ENCODE data around the gene CYP2A7.
"Not testable (repeated sequence)": the region's sequence is repeated elsewhere in the genome, so short reads cannot be mapped to it uniquely, and the experiment has no call there.

Gene CYP2A7

DNA sequence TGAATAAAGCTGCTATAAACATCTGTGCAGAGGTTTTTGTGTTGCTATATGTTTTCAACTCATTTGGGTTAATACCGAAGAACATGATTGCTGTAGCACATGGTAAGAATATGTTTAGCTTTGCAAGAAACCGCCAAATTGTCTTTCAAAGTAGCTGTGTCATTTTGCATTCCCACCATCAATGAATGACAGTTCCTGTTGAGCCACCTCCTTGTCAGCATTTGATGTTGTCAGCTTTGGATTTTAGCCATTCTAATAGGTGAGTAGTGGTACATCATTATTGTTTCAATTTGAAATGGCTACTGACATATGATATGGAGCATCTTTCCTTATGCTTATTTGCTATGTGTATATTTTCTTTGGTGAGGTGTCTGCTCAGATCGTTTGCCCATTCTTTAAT lies 40.0 kb downstream of the CYP2A7 start:
- DNase-seq = not testable (repeated sequence)

DNA sequence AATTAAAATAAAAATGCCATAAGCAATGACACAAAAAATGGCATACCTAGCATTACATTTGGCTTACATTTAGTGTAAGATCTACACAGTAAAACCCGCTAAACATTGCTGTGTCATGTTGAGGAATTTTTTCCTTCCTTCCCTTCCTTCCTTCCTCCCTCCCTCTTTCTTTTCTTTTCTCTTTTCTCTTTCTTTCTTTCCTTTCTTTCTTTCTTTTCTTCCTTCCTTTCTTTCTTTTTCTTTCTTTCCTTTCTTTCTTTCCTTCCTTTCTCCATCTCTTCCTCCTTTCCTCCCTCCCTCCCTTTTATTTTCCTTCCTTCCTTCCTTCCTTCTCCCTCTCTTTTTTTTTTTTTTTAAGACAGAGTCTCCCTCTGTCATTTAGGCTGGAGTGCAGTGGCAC lies 43.6 kb downstream of the CYP2A7 start:
- DNase-seq = not testable (repeated sequence)

DNA sequence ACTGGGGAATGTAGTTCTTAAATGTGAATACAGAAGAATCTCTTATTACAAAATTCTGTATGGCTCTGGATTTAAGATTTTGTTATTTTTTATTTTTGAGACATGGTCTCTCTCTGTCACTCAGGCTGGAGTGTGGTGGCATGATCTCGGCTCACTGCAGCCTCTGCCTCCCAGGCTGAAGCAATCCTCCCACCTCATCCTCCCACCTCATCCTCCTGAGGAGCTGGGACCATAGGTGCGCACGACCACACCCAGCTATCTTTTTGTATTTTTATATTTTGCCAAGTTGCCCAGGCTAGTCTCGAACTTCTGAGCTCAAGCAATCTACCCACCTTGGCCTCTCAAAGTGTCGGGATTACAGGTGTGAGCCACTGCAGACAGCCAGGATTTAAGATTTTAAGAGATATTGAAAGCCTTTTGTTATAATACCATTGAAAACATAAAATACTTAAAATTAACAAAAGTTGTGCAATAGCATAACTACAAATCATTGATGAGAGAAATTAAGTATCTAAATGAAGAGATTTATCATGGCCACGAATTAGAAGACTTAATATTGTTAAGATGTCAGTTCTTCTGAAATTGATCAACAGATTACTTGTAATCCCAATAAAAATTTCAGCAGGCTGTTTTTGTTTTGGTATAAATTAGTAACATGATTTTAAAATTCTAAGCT lies 45.1 kb downstream of the CYP2A7 start:
- no peak for DNase-seq

DNA sequence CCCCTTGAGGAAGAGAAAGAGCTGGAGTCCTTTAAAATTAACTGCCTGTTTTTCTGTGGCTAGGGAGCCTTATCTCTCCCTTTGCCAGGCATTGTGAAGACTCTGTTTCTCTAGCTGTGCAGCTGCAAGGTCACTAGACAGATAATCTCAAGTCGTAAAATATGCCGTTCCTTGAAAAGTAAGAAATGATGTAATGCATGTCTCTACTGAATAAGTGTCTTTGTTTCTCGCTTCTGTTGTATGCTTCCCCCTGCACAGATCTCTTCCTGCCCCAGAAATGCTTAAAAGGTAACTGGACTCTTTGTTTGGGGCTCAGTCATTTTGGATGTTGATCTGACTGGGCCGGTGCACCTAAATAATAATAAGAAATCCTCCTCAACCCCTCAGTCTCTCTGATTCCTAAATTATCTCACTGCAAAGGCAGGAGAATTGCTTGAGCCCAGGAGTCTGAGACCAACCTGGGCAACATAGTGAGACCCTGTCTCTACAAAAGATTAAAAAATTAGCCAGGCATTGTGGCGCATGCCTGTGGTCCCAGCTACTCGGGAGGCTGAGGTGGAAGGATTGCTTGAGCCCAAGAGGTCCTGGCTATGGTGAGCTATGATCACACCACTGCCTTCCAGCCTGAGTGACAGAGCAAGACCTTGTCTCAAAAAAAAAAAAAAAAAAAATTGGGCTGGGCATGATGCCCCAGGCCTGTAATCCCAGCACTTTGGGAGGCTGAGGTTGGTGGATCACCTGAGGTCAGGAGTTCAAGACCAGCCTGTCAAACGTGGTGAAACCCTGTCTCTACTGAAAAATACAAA lies 48.1 kb downstream of the CYP2A7 start:
- DNase-seq = not testable (repeated sequence)

DNA sequence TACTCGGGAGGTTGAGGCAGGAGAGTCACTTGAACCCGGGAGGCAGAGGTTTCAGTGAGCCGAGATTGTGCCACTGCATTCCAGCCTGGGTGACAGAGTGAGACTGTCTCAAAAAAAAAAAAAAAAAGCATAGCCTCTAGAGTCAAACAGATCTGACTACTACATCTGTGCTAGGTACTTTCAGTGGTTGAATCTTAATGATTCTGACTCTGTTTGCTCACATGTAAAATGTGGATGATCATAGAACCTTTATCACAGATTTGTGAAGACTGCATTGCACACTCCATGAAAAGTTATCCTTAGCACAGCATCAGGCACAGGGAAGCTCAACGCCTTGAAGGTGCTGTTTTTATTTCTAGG lies 49.6 kb downstream of the CYP2A7 start:
- not testable (repeated sequence) for DNase-seq

DNA sequence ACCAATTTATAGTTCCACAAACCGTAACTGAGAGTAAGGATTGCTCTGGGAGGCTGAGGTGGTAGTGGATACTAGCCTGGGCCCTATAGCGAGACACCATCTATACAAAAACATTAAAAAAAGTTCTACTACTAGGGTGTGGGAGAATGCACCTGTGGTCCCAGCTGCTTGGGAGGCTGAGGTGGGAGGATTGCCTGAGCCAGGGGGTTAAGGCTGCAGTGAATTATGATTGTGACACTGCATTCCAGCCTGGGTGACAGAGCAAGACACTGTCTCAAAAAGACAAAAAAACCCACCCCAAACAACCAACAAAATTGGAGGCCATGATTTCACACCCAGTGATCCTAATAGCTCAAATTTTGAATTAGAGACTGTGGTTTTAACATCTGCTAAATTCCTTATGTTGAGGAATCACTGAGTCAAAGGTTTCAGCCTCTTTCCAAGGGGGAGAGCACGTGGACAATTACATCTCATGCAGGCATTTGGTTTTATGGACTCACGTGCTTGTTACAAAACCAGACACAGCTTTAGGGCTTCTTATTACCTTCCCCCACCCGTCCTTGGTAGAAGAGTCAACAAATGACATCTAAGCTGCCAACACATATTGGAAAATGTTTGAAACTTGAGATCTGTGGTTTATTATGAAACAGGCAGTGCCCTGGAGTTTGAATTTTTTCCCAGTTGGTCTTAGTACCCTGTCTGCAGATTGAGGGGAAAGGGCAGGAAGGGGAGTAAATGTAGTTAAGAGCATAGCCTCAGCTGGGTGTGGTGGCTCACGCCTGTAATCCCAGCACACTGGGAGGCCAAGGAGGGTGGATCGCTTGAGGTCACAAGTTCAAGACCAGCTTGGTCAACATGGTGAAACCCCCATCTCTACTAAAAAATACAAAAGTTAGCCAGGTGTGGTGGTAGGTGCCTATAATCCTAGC lies 50.3 kb downstream of the CYP2A7 start:
- no peak for DNase-seq

DNA sequence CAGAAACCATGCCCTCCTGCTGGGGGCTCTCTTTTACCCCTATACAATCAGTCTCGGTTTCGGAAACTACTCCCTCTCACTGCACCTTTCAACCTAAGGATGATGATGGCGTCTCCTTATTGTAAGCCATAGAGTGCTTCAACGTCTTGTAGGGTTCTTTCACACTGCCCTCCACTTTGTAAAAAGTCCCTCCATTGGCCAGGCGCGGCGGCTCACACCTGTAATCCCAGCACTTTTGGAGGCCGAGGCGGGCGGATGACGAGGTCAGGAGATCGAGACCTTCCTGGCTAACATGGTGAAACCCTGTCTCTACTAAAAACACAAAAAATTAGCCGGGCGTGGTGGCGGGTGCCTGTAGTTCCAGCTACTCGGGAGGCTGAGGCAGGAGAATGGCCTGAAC lies 51.3 kb downstream of the CYP2A7 start:
- not testable (repeated sequence) for DNase-seq

DNA sequence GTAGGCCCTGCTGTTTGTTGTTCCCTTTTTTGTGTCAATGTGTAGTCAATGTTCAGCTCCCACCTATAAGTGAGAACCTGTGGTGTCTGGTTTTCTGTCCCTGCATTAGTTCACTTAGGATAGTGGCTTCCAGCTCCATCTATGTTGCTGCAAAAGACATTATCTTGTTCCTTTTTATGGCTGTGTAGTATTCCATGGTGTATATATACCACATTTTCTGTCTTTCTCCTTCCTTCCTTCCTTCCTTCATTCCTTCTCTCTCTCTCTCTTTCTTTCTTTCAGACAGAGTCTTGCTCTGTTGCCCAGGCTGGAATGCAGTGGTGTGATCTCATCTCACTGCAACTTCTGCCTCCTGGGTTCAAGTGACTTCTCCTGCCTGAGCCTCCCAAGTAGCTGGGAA lies 52.8 kb downstream of the CYP2A7 start:
- no peak for DNase-seq

DNA sequence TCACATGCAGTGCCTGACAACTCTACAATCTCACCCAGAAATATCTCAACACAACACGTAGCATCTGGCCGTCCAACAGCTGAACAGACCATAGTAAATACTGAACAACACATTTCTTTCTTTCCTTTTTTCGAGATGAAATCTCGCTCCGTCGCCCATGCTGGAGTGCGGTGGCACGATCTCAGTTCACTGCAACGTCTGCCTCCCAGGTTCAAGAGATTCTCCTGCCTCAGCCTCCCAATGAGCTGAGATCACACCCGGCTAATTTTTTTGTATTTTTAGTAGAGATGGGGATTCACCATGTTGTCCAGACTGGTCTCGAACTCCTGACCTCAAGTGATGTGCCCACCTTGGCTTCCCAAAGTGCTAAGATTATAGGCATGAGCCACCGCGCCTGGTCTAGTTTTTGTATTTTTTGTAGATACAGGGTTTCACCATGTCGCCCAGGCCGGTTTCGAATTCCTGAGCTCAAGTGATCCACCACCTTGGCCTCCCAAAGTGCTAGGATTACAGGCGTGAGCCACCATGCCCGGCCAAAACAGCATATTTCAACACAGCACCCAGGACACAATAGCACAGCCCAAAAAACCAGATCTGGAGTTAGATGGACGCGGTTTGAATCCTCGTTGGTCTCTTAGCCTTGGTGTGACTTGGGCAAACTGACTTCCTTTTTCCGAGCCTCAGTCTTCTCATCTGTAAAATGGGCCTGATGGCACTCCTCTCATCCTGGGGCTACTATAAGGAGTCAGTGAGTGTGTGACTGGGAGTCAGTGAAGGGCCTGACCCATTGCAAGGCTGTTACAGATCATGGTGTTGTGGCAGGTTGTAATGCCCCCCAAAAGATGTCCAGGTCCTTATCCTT lies 54.4 kb downstream of the CYP2A7 start:
- DNase-seq = no peak

DNA sequence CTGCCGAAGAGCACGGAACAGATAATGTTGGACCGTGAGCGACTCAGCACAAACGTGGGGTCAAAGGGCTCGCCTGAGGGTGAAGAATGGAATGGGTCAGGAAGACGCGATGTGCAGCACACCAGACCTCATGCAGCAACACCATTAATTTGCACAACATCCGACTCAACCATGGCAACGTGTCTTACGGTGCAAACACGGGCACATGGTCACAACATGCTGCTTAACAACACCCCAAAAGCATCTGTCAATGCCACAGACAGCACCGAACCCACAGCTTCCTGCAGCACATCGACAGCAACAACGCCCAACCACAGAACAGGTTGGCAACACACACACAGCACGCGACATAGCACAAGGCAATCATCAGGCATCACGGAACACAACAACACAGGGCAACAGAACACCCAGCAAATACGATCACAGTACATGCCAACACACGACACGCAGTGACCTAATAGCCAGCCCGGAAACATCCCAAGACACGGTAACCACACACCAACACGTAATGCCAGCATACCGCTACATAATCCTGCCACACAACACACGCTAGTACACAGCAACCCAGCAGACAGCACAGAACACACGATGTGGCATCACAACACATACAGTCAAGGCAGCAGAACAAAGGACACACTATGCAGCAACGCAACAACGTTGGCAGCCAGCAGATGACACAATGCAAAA lies 55.2 kb downstream of the CYP2A7 start:
- DNase-seq = not testable (repeated sequence)

DNA sequence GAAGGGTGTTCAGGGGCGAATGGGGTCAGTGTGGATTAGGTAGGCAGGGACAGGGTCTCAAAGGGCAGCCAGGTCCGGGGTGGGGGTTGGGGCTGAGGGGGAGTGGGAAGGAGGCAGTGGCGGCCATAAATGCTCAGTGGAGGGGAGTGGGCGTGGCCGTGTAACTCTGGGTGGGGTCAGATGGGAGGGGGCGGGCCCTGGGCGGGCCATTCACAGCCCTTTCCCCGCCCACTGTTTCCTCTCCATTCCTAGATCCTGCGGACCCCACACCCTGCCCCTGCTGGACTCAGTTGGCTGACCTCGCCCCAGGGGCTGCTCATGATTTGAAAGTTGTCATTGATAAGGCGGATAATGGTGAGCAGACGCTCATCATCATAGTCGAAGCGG lies 55.7 kb downstream of the CYP2A7 start:
- not testable (repeated sequence) for DNase-seq

DNA sequence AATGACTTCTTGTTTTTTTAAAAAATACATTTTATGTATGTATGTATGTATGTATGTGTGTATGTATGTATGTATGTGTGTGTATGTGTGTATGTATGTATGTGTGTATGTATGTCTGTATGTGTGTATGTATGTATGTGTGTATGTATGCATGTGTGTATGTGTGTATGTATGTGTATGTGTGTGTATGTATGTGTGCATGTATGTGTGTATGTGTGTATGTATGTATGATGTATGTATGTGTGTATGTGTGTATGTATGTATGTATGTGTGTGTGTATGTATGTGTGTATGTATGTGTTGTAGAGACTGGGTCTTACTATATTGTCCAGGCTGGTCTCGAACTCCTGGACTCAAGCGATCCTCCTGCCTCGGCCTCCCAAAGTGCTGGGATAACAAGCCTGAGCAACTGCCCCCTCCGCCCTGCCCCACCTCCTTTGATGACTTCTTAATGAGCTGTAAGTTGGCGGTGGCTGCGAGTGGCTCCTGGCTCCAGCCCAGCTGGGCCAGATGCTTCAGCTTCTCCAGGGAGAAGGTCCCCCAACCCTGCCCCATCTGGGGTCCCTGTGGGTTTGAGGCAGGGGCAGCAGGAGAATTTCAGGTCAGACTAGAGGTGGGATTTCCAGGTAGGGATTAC lies 56.5 kb downstream of the CYP2A7 start:
- DNase-seq = not testable (repeated sequence)
